DMS114 treated with DMSO at 0.1 percent for 48 hours (cell line): ENCODE results near the gene FKBP5.
A peak's percentile ranks its signal among the peaks of the same experiment; 100 is the strongest.
"Not testable (repeated sequence)": the region's sequence is repeated elsewhere in the genome, so short reads cannot be mapped to it uniquely, and the experiment has no call there.

Source experiments
- DNase-seq: peaks from one replicate; lab custom pipeline; 2025; ENCODE audit not compliant: unreplicated experiment; lab: John Stamatoyannopoulos, UW

The FKBP5 gene

GRCh38 chr6:35688605-35689322 is at the start of gene FKBP5:
FKBP5 (minus strand) TSS chr6:35688915; CDS start chr6:35642824, 46,091 bp downstream.
- peak; percentile 84 for DNase-seq

GRCh38 chr6:35737413-35738211 is 48.9 kb upstream of the FKBP5 start:
- DNase-seq: peak; percentile 94

- DNase-seq: no peak
Measured at GRCh38 chr6:35736982-35737412, 48.3 kb upstream of the FKBP5 start, which contains the start of gene ARMC12. ARMC12 (plus strand) TSS chr6:35737032; CDS start chr6:35737109, 77 bp downstream.

GRCh38 chr6:35736253-35736894 is 47.7 kb upstream of the FKBP5 start:
- peak; percentile 21 for DNase-seq

GRCh38 chr6:35735452-35735851 is 46.7 kb upstream of the FKBP5 start:
- no peak for DNase-seq

- not testable (repeated sequence) for DNase-seq
Measured at GRCh38 chr6:35734319-35734718, 45.6 kb upstream of the FKBP5 start.

GRCh38 chr6:35733633-35734032 is 44.9 kb upstream of the FKBP5 start:
- no peak for DNase-seq

GRCh38 chr6:35731736-35732532 is 43.2 kb upstream of the FKBP5 start:
- peak; percentile 81 for DNase-seq

- peak; percentile 89 for DNase-seq
Measured at GRCh38 chr6:35731414-35731735, 42.7 kb upstream of the FKBP5 start.

GRCh38 chr6:35730745-35731413 is 42.2 kb upstream of the FKBP5 start:
- DNase-seq: no peak

- DNase-seq: no peak
Measured at GRCh38 chr6:35729722-35730121, 41.0 kb upstream of the FKBP5 start.

- DNase-seq: no peak
Measured at GRCh38 chr6:35728683-35729678, 40.3 kb upstream of the FKBP5 start.

- DNase-seq: peak; percentile 44
Measured at GRCh38 chr6:35727935-35728682, 39.4 kb upstream of the FKBP5 start.

GRCh38 chr6:35727231-35727934 is 38.7 kb upstream of the FKBP5 start:
- DNase-seq: peak; percentile 59

- DNase-seq: no peak
Measured at GRCh38 chr6:35725721-35726438, 37.2 kb upstream of the FKBP5 start.

- DNase-seq: no peak
Measured at GRCh38 chr6:35725081-35725708, 36.5 kb upstream of the FKBP5 start.

- DNase-seq: no peak
Measured at GRCh38 chr6:35724471-35724870, 35.8 kb upstream of the FKBP5 start.
